SU-DHL-6 (cell line): ENCODE results near the gene OR9Q1.

ENCODE experiments used
- CTCF ChIP-seq: fragments of 200-600 bp; sonication (generic); IDR thresholded peaks from one replicate; pipeline ENCODE4 v1.5.1; 2017; ENCODE audit warnings: antibody characterized with exemption, mild to moderate bottlenecking, low read length, moderate library complexity; ENCODE audit not compliant: insufficient read depth, poor library complexity, severe bottlenecking
- EZH2phosphoT487 ChIP-seq: fragments of 200-600 bp; sonication (generic), shearing (Covaris generic); conservative IDR thresholded peaks from 2 replicates; pipeline ENCODE4 v1.6.1; 2018; ENCODE audit warnings: mild to moderate bottlenecking, antibody characterized with exemption, low read length, moderate library complexity, mixed read lengths

- TF ChIP-seq CTCF (no peak), EZH2phosphoT487 (no peak)
Observed at GRCh38 chr11:58192229-58192628, 168.5 kb downstream of the OR9Q1 start.
